ENCODE measurements around the gene HOXA13. TPM values are rescaled to one million over a fixed set of nuclear protein-coding genes. Genes with fewer than 3 reads are reported as not detected.

The HOXA13 gene
- total RNA-seq, 4 donors from 2014 or later, result not detected

- Histone ChIP-seq H3K27ac (no peak overlapping the region), H3K27me3 (peaks cover 75% of the 10 kb centered on the region), H3K4me3 (replicated peaks in 1 of 3) (no peak overlapping the region), H3K9me3 (no peaks in the 10 kb centered on the region), H3K4me1 (peaks cover 4 to 27% of the 10 kb centered on the region in 2 donors), H3K36me3 (no peaks in the 10 kb centered on the region)
- DNase-seq, result no peak
- intact Hi-C loops (cut with DNase I), result loop anchor here (5.0 to 10.0 kb wide), 2 partner anchors 824 to 897 kb away; no protein-coding TSS in a partner anchor
- TF ChIP-seq CTCF (IDR thresholded peaks at IDR 0.05), result no peak
- TF ChIP-seq POLR2A (IDR thresholded peaks at IDR 0.05), result no peak
- 12 to 15% methylated on average over 28 of the region's 29 CpGs for WGBS, 2 donors
These were observed 1.6 kb downstream of the HOXA13 start for GRCh38 chr7:27198138-27198841.

- H3K27ac ChIP-seq, result no peak overlapping the region
- H3K4me1 ChIP-seq, result peaks cover 11 to 36% of the 10 kb centered on the region in 2 donors
- no peaks in the 10 kb centered on the region for H3K9me3 ChIP-seq
- TF ChIP-seq POLR2A (IDR thresholded peaks at IDR 0.05), result no peak
- no peak for TF ChIP-seq CTCF (IDR thresholded peaks at IDR 0.05)
- WGBS, 2 donors, result 25 to 27% methylated on average over 18 of the region's 18 CpGs
- no peak for DNase-seq
- H3K36me3 ChIP-seq, result no peaks in the 10 kb centered on the region
- no peak overlapping the region for H3K4me3 ChIP-seq (replicated peaks in 1 of 3)
- intact Hi-C loops (cut with DNase I), result loop anchor here (5.0 to 10.0 kb wide), 2 partner anchors 825 to 897 kb away; no protein-coding TSS in a partner anchor
- H3K27me3 ChIP-seq, result peaks cover 75% of the 10 kb centered on the region
These were observed 2.5 kb downstream of the HOXA13 start for GRCh38 chr7:27197137-27198042.

DNA sequence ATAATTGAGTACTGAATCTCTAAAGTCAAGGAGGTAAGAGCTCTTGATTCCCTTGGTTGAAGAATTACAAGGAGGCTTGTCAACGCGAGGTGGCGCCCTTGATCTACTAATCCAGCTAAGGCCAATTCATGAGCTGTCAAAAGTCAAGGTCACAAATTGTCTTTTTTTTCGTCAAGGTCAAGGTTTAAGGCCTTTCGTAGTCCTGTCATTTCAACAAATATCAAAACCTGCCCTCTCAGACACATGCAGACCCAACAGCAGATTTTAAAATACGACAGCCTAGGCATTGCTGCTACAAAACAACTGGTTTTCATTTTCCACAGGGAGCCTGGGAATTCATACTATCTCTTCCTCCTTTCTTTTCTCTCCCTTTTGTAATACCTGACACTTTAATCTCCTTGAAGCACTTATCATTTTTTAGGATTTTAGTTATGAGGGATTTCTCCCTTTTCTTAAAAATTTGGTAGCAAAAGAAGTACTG is 3.6 kb downstream of the HOXA13 start:
- Histone ChIP-seq H3K4me3 (replicated peaks in 1 of 3) (no peak overlapping the region), H3K4me1 (peaks cover 11 to 39% of the 10 kb centered on the region in 2 donors), H3K27me3 (peaks cover 75% of the 10 kb centered on the region), H3K27ac (no peak overlapping the region), H3K9me3 (no peaks in the 10 kb centered on the region), H3K36me3 (no peaks in the 10 kb centered on the region)
- peak in 5 of 6 experiments; percentile 57 to 81 (median 73) for TF ChIP-seq CTCF (IDR thresholded peaks at IDR 0.05)
- no peak for TF ChIP-seq POLR2A (IDR thresholded peaks at IDR 0.05)
- peak; percentile 87 to 91 for DNase-seq
- intact Hi-C loops (cut with DNase I), result loop anchor here (5.0 to 10.0 kb wide), 2 partner anchors 826 to 898 kb away; no protein-coding TSS in a partner anchor
- 1 to 8% methylated on average over 6 of the region's 6 CpGs for WGBS, 2 donors

- TF ChIP-seq POLR2A (IDR thresholded peaks at IDR 0.05) (no peak), CTCF (IDR thresholded peaks at IDR 0.05) (no peak)
- Histone ChIP-seq H3K4me3 (replicated peaks in 1 of 3) (no peak overlapping the region), H3K27ac (no peak overlapping the region), H3K36me3 (no peaks in the 10 kb centered on the region), H3K27me3 (peaks cover 76% of the 10 kb centered on the region), H3K9me3 (no peaks in the 10 kb centered on the region), H3K4me1 (peaks cover 11 to 30% of the 10 kb centered on the region in 2 donors)
- intact Hi-C loops (cut with DNase I), result loop anchor here (5.0 to 10.0 kb wide), 2 partner anchors 827 to 900 kb away; no protein-coding TSS in a partner anchor
- no peak for DNase-seq
- 40 to 52% methylated on average over 9 of the region's 9 CpGs for WGBS, 2 donors
These were observed 5.1 kb downstream of the HOXA13 start for GRCh38 chr7:27194686-27195379.
